GM20000 (cell line): Measurements from ENCODE around the gene CPA5.

Source experiments
- DNase-seq: peaks from one replicate; pipeline ENCODE4 v3.0.0; 2012; ENCODE audit warnings: low spot score
- TF ChIP-seq, protein P1 (sequence below): IDR thresholded peaks from 2 replicates; pipeline ENCODE4 v1.5.1; 2012; ENCODE audit warnings: mild to moderate bottlenecking, control low read depth; ENCODE audit errors: extremely low read depth, missing control alignments

Gene CPA5

DNA sequence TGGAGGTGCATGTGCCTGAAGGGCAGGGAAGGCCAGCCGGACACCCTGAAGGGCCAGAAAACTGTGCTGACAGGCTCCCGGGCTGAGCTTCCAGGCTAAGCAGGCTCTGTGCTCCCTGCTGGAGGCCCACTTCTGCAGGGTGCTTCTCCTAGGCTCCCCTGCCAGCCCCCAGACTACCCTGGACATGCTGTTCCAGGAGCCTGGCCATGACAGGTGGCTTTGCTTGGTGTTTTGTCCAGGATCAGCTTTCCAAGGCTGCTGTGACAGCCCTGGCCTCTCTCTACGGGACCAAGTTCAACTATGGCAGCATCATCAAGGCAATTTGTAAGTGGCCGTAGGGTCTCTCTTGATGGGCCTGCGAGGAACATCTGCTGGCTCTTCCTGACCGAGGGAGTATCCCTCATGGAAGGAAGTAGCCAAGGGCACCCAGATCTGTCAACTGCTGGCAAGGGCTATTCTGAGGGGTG, 41.0 kb downstream of the CPA5 start:
- TF ChIP-seq, protein P1, sequence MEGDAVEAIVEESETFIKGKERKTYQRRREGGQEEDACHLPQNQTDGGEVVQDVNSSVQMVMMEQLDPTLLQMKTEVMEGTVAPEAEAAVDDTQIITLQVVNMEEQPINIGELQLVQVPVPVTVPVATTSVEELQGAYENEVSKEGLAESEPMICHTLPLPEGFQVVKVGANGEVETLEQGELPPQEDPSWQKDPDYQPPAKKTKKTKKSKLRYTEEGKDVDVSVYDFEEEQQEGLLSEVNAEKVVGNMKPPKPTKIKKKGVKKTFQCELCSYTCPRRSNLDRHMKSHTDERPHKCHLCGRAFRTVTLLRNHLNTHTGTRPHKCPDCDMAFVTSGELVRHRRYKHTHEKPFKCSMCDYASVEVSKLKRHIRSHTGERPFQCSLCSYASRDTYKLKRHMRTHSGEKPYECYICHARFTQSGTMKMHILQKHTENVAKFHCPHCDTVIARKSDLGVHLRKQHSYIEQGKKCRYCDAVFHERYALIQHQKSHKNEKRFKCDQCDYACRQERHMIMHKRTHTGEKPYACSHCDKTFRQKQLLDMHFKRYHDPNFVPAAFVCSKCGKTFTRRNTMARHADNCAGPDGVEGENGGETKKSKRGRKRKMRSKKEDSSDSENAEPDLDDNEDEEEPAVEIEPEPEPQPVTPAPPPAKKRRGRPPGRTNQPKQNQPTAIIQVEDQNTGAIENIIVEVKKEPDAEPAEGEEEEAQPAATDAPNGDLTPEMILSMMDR, result no peak
- DNase-seq, result no peak

DNA sequence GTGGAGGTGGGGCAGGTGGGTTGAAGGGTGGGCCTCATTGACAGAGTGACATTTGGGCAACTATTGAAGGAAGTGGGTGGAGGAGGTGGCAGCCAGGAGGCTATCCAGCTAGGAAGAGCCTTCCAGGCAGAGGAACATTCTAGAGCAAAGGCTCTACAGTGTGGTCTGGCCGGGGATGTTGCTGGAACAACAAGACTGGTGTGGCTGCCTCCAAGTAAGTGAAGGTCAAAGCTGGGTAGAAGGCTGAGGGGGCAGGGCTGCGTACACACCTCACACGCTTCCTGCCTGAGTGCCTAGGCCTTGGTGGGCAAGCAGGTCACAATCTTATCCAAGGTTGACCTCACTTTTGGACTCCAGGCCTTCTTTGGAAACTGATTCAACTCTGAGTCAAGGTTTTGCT, 42.3 kb downstream of the CPA5 start:
- TF ChIP-seq, protein P1, result no peak

DNA sequence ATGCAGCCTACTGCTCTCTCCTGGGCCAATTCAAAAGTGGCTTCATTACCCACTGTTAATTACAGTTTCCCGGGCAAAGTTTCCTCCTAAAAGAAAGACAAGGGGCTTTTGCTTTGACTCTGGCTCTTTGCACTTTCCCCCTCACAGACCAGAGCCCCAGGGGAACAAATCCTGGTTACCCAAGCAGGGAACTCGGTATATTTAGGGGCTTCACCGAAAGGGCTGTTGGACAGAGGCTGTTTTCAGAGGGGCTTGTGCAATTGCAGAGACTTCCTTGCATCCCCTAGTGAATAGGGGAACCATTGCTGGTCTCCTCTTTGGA, 42.7 kb downstream of the CPA5 start:
- TF ChIP-seq, protein P1, result no peak
- no peak for DNase-seq

More for the DNA sequence above, 42.3 kb downstream of the CPA5 start:
- DNase-seq, result no peak

DNA sequence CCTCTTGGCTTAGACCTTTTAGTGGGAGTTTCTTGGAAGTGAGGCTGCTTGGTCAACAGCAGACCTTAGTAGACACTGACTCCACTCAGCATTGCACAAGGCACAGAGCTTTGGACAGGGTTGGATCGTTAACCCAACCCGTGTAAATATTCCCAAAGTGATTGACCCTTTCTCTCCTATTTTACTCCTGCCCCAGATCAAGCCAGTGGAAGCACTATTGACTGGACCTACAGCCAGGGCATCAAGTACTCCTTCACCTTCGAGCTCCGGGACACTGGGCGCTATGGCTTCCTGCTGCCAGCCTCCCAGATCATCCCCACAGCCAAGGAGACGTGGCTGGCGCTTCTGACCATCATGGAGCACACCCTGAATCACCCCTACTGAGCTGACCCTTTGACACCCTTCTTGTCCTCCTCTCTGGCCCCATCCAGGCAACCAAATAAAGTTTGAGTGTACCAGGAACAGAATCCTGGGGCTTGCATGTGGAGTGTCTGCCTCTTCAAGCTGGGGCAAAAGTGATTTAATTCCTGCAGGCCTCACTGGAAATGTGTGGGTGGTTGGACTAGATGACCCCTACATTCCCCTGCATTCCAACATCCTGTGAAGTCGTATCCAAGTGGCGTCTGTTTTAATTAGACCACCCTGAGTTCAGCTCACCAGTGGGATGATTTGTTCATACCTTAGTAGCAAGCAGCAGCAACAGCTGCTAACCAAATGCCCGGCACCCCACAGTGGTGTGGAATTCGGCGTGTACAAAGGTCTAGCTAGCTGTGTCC, 43.2 kb downstream of the CPA5 start:
- TF ChIP-seq, protein P1, result no peak
- no peak for DNase-seq

DNA sequence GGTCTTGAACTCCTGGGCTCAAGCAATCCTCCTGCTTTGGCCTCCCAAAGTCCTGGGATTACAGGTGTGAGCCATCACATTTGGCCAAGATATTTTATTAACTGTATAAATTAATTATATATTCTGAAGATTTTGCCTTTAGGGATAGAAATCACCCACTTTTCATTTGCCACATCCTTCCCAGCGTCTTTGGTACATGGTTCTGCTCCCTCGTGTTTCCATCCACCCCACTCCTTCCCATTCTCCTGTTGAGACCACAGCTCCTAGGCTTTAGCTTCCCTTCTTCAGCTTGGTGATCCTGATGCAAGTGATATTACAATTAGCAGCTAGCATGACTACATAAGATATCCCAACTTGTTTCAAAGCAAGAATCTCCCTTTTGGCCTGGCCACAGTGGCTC, 44.1 kb downstream of the CPA5 start:
- DNase-seq, result no peak
- TF ChIP-seq, protein P1, result no peak

DNA sequence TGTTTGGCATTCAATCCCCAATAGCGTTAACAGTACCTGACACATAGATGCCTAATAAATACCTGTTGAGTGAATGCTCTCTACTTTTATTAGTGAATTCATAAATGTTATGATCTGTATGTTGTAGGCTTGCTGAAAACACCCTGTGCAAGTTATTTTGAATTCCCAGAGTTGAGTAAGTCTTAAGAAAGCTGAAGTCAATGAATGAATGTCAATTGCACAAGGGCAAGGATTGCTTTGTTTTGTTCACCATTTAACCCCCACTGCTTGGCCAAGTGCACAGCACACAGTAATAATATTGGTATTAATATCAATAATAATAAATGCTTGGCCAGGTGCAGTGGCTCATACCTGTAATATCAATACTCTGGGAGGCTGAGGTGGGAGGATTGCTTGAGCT, 45.9 kb downstream of the CPA5 start:
- DNase-seq, result no peak
- TF ChIP-seq, protein P1, result no peak

DNA sequence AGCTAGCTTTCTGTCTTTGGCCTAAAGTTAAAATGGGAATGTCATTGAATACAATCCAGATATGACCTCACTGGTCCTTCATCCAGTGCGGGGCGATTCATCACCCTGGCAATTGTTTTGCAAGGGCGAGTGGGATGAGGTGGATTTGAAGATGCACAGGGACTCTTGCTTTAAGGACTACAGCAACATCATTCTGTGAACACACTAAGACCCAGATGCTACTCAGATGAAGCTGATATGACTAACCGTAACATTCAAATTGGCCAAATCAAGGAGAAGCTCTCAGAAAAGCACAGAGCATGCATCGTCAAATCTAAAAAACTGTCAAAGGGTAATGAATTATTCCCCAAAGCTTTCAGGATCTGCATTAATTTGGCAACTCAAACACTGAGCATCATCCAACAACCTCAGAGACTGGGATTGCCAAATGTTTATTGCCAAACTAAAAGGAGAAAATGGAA, 48.5 kb downstream of the CPA5 start:
- TF ChIP-seq, protein P1, result no peak
- no peak for DNase-seq
